NCI-H345 treated with DMSO at 0.1 percent for 48 hours (cell line): Measurements from ENCODE around the gene CLRN2.
"Not testable (repeated sequence)": the region's sequence is repeated elsewhere in the genome, so short reads cannot be mapped to it uniquely, and the experiment has no call there.

Experiments
- DNase-seq: peaks from one replicate; lab custom pipeline; 2025; ENCODE audit not compliant: unreplicated experiment; lab: John Stamatoyannopoulos, UW

The CLRN2 gene

GRCh38 chr4:17502756-17503155 lies 12.2 kb upstream of the CLRN2 start:
- DNase-seq, result no peak

GRCh38 chr4:17504081-17504480 lies 10.9 kb upstream of the CLRN2 start:
- no peak for DNase-seq

GRCh38 chr4:17510582-17510981 lies 4.4 kb upstream of the CLRN2 start:
- DNase-seq, result no peak

DNA sequence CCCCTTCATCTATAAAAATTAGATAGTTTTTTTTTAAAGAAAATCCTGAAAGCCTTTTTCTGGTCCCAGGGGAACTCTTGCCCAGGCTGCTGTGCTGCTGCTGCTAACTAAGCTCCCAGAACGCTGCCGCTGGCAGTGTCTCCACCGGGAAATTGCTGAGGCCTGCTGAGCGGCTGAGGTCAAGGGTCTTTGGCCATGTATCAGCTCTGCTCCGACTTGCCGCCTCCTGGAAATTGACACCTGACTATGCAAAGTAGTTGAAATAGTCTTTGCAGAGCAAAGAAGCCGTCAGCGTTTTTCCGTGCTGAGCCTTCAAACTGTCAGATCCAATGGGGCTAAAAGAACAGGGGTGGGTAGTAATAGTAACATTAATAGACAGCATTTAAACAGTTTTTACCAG lies 3.9 kb upstream of the CLRN2 start:
- no peak for DNase-seq

- no peak for DNase-seq
Observed at GRCh38 chr4:17511509-17511949, 3.4 kb upstream of the CLRN2 start.

DNA sequence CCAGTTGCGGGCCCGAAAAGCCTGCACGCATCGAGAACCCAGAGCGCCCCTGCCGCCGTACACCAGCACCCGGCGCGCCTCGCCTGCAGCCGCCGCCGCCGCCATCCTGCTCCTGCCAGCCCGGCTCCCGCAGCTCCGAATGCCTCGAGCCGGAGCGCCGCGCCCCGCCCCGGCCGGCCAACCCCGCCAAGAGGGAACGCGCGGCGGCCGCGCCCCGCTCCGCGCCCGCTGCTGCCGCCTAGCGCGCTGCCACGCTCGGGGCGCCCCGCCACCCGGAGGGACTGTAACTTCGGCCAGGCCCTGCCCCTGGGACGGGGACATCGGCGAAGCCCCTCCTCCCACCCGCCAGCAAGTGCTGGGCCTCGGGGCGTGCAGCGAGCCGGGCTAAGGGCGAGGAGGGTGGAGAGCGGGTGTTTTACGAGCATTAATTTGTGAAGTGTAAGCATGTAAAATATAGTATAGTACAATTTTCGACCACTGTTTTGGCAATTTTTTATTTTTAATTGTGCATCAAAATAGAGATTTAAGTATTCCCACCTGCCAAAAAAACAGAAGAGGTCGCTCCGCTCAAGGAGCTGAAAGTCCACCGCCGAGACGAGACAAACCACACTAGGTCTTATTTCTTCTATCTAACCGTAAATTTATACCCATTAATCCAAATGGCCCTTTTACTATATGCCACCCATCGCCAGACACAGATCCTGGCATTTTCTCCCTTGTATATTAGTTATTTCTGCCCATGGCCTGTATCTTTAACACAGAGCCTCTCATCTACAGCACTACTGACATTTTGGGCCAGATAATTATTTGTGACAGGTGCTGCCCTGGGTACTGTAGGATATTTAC lies 2.8 kb upstream of the CLRN2 start, which contains the start of gene QDPR:
QDPR (minus strand) TSS at position 141 of the 846 bp plus-strand sequence; CDS start at position 105, 36 bp downstream.
- DNase-seq, result no peak

GRCh38 chr4:17512973-17513665 lies 1.8 kb upstream of the CLRN2 start:
- DNase-seq, result no peak

DNA sequence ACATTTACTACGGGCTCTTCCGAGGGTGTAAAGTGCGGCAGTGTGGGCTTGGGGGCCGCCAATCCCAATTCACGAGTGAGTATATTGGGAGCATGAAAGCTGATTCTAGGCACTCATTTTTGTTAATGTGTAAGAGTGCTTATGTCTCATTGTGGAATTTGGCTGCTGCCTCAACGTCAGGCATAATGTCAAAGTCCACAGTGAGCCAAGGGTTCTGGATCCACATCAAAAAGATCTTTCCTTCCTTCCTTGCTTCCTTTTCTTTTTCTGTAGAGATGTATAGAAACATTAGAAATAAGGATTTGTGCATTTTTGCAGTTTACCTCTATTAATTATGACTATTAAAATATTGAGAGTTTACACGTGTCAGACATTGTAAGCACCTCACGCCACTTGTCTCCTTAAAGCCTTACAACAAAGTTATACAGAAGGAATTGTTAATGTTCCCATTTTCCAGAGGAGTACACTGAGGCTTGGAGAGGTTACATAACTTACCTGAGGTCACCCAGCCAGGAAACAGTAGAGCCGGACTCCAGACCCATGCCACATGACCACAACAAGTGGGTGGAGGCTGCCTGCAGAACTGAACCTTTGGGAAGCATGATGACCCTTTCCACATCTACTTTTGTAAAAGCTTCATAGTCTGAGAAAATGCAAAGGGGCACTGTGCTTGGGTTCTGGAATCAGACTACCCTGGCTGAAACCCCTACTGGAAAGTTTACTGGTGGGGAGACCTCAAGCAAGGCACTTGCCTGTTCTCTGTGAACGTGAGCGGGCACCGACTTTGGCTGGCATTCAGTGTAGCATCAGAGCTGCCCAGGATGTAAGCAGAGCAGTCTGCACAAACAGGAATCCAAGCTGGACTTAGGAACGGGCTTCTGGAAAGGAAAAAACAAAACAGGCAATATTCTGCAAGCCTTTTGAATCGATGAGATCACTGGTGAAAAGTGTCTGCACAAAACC lies 761 bp downstream of the CLRN2 start:
- no peak for DNase-seq

GRCh38 chr4:17516980-17517379 lies 2.0 kb downstream of the CLRN2 start:
- DNase-seq, result no peak

GRCh38 chr4:17517664-17518063 lies 2.7 kb downstream of the CLRN2 start:
- no peak for DNase-seq

GRCh38 chr4:17521595-17521994 lies 6.6 kb downstream of the CLRN2 start:
- DNase-seq, result no peak

- DNase-seq, result no peak
Observed at GRCh38 chr4:17523662-17524061, 8.7 kb downstream of the CLRN2 start.

DNA sequence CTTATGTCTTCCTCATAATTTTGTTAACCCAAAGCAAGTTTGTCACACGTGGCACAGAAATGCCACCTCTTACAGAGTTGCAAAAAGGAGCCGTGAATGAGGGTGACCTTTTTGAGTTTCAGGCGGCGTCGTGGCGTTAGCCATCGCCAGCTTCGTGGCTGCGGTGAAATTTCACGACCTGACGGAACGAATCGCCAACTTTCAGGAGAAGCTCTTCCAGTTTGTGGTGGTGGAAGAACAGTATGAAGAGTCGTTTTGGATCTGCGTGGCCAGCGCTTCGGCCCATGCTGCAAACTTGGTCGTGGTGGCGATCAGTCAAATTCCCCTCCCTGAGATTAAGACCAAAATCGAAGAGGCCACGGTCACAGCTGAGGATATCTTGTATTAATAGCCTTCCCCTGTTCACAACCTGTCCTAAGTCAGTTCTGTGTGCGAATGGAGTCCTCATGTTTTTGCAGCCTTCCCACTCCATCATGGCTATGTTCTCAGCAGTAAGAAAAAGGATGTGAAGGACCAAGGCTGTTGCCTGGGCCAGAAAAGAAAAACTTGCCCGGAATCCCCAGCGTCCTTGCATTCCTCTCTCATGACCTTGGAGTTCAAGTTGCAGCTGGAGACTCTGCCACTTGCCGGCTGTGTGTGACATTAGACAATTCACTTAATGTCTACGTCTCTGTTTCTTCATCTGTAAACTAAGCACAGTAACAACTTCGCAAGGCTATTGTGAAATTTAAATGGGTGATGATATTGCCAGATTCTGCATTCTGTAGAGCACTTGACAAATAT lies 11.9 kb downstream of the CLRN2 start:
- DNase-seq, result no peak

- DNase-seq, result no peak
Observed at GRCh38 chr4:17528551-17529165, 13.7 kb downstream of the CLRN2 start.

GRCh38 chr4:17531538-17532285 lies 16.7 kb downstream of the CLRN2 start:
- no peak for DNase-seq

DNA sequence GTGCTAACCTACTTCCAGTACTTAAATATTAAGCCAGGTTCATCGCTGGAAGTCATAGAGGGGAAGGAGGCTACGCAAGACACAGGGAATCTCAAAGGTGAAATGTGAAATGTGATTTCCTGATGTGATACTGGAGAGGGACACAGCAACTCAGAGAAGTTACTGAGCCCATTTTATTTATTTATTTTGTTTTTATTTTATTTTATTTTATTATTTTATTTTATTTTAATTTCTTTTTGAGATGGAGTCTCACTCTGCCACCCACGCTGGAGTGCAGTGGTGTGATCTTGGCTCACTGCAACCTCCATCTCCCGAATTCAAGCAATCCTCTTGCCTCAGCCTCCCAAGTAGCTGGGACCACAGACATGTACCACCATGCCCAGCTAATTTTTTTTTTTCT lies 19.7 kb downstream of the CLRN2 start:
- no peak for DNase-seq

DNA sequence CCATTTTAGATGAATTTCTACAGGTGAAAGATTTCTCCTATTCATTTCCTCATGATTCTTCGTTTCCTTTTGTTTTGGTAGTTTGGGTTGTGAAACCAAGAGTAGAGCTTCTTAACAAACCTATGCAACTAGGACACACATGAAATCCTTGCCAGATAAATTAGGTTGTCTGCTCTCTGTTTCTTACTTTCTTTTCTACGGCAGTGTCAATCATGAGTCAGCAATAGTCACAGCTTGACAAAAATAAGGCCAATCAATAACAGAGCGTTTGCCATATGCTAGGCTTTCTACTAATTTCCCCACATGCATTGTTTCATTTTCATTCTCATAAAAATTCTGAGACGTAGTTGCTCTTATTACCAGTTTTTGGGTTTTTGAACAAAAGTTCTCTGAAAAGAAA lies 20.3 kb downstream of the CLRN2 start:
- no peak for DNase-seq

- no peak for DNase-seq
Observed at GRCh38 chr4:17535906-17536305, 20.9 kb downstream of the CLRN2 start.

DNA sequence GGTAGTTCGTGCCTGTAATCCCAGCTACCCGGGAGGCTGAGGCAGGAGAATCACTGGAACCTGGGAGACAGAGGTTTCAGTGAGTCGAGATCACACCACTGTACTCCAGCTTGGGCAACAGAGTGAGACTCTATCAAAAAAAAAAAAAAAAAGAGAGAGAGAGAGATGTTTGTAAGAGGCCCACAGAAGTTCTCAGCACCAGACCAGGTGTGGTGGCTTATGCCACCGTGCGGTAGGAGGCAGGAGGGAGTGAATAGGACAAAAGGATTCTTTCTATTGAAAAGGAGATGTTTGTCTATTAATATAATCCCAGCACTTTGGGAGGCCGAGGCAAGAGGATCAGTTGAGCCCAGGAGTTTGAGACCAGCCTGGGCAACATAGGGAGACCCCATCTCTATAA lies 22.1 kb downstream of the CLRN2 start:
- not testable (repeated sequence) for DNase-seq
